HepG2 (cell line): Measurements from ENCODE around the gene DLG2. TPM values are rescaled to one million over a fixed set of nuclear protein-coding genes. Genes with fewer than 3 reads are reported as not detected.

Experiments
- CBFB ChIP-seq: sonication (generic); formaldehyde crosslinking; IDR thresholded peaks from 2 replicates; pipeline ENCODE4 v1.4.0; 2020; ENCODE audit warnings: missing genetic modification reagents
- HNRNPK ChIP-seq: fragments of 200-400 bp; formaldehyde crosslinking; IDR thresholded peaks from 2 replicates; pipeline ENCODE4 v1.6.1; 2018; ENCODE audit warnings: low read length, low read depth, moderate library complexity, mild to moderate bottlenecking; ENCODE audit not compliant: poor library complexity, severe bottlenecking
- ISL2 ChIP-seq: sonication (generic); formaldehyde crosslinking; IDR thresholded peaks from 2 replicates; pipeline ENCODE4 v1.5.0; 2020; ENCODE audit warnings: missing genetic modification reagents
- MEIS1 ChIP-seq: sonication (generic); formaldehyde crosslinking; IDR thresholded peaks from 2 replicates; pipeline ENCODE4 v1.9.0; 2021; ENCODE audit warnings: mild to moderate bottlenecking, missing genetic modification reagents, moderate library complexity, borderline replicate concordance
- NCOR1 ChIP-seq: fragments of 200-600 bp; sonication (generic); IDR thresholded peaks from 2 replicates; pipeline ENCODE4 v1.7.0; 2017; ENCODE audit warnings: antibody characterized with exemption, low read length, borderline replicate concordance
- RFX1 ChIP-seq: fragments of 450-650 bp; IDR thresholded peaks from 2 replicates; pipeline ENCODE4 v1.6.1; 2017
- SAP130 ChIP-seq: IDR thresholded peaks from 2 replicates; pipeline ENCODE4 v1.6.1; 2016; ENCODE audit warnings: low read depth
- SNAI1 ChIP-seq: sonication (generic); formaldehyde crosslinking; IDR thresholded peaks from 2 replicates; pipeline ENCODE4 v1.5.0; 2020; ENCODE audit warnings: mild to moderate bottlenecking, missing genetic modification reagents, borderline replicate concordance
- TARDBP ChIP-seq: sonication (generic); formaldehyde crosslinking; IDR thresholded peaks from 2 replicates; pipeline ENCODE4 v1.8.0; 2022; ENCODE audit warnings: mild to moderate bottlenecking, missing genetic modification reagents
- ZNF556 ChIP-seq: sonication (generic); formaldehyde crosslinking; IDR thresholded peaks from 2 replicates; pipeline ENCODE4 v1.4.0; 2020; ENCODE audit warnings: mild to moderate bottlenecking, missing genetic modification reagents, borderline replicate concordance
- polyA plus RNA-seq, 8 experiments: library from polyadenylated mRNA; depleted of rRNA in 3 of 8; stranded (reverse) in 7 of 8; unstranded in 1 of 8; fragments of >200 nt; fragmentation: Illumina TruSeq in 4 of 8; extraction: Trizol in 4 of 8; gene quantifications; 2 replicates each; pipeline versions ENCODE4 v1.2.1 to v1.2.3, GENCODE V29; 2011 to 2016; ENCODE audit warnings: low read depth in 4 of 8, missing spikeins in 1 of 8, mixed read lengths in 1 of 8; ENCODE audit not compliant: insufficient read depth in 1 of 8
- total RNA-seq, 5 experiments: library from RNA; depleted of rRNA; stranded (reverse); fragments of >200 nt; fragmentation: Illumina TruSeq; extraction: Trizol; gene quantifications; 2 replicates each; pipeline ENCODE4 v1.2.3, GENCODE V29; 2016; ENCODE audit warnings: low read depth in 1 of 5
- TF ChIP-seq, protein P1 (sequence below), 2 experiments: fragments of 450-650 bp in 1 of 2; sonication (generic) in 1 of 2; formaldehyde crosslinking in 1 of 2; IDR thresholded peaks; 2 replicates each; pipeline versions ENCODE4 v1.6.1 to v1.8.0; 2016 to 2022; ENCODE audit warnings: antibody characterized with exemption in 1 of 2, mild to moderate bottlenecking in 1 of 2, missing genetic modification reagents in 1 of 2

DLG2 gene
- total and polyA plus RNA-seq, 2 of the 13 experiments (the other 11 are each of a cell fraction or from before 2014, with no cell fraction given) = 0.46 to 1.0 TPM

DNA sequence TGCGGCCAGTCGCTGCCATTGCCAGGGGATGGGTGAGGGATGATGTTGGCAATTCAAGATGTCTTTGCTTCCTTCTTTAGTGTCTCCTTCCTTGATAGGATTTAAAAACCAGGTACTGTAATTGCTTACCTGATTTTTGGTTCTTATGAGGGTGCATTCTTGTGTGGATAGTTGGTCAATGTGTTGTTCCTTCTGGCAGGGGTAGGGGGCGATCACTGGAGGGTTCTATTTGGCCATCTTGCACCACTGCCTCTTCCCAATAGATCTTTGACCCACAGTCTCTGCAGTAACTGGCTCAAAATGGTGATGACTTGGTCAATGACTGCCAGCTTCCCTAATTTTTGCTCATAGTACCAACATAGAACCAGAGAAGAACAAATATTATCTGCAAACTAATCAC lies 680.1 kb downstream of the DLG2 start (continued):
- TF ChIP-seq CBFB (CRISPR knock-in tag) (no peak), ISL2 (no peak), NCOR1 (no peak), MEIS1 (CRISPR knock-in tag) (no peak), HNRNPK (no peak), RFX1 (no peak), SNAI1 (no peak), ZNF556 (CRISPR knock-in tag) (no peak), TARDBP (no peak), SAP130 (CRISPR knock-in tag) (no peak)
- TF ChIP-seq, protein P1, sequence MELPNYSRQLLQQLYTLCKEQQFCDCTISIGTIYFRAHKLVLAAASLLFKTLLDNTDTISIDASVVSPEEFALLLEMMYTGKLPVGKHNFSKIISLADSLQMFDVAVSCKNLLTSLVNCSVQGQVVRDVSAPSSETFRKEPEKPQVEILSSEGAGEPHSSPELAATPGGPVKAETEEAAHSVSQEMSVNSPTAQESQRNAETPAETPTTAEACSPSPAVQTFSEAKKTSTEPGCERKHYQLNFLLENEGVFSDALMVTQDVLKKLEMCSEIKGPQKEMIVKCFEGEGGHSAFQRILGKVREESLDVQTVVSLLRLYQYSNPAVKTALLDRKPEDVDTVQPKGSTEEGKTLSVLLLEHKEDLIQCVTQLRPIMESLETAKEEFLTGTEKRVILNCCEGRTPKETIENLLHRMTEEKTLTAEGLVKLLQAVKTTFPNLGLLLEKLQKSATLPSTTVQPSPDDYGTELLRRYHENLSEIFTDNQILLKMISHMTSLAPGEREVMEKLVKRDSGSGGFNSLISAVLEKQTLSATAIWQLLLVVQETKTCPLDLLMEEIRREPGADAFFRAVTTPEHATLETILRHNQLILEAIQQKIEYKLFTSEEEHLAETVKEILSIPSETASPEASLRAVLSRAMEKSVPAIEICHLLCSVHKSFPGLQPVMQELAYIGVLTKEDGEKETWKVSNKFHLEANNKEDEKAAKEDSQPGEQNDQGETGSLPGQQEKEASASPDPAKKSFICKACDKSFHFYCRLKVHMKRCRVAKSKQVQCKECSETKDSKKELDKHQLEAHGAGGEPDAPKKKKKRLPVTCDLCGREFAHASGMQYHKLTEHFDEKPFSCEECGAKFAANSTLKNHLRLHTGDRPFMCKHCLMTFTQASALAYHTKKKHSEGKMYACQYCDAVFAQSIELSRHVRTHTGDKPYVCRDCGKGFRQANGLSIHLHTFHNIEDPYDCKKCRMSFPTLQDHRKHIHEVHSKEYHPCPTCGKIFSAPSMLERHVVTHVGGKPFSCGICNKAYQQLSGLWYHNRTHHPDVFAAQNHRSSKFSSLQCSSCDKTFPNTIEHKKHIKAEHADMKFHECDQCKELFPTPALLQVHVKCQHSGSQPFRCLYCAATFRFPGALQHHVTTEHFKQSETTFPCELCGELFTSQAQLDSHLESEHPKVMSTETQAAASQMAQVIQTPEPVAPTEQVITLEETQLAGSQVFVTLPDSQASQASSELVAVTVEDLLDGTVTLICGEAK (IDR thresholded peaks at IDR 0.05) = no peak
- TF ChIP-seq, protein P1 (CRISPR knock-in tag; IDR thresholded peaks at IDR 0.05) = no peak
